HUDEP-2 (cell line): ENCODE measurements around the gene PARK7.
A peak's percentile ranks its signal among the peaks of the same experiment; 100 is the strongest.

Experiments used
- DNase-seq, 76 experiments: peaks; one replicate each; lab custom pipeline; 2025; ENCODE audit not compliant: unreplicated experiment in 76 of 76; lab: John Stamatoyannopoulos, UW

Gene PARK7

GRCh38 chr1:7980984-7981383 lies 19.5 kb downstream of the PARK7 start:
- no peak for DNase-seq

DNA sequence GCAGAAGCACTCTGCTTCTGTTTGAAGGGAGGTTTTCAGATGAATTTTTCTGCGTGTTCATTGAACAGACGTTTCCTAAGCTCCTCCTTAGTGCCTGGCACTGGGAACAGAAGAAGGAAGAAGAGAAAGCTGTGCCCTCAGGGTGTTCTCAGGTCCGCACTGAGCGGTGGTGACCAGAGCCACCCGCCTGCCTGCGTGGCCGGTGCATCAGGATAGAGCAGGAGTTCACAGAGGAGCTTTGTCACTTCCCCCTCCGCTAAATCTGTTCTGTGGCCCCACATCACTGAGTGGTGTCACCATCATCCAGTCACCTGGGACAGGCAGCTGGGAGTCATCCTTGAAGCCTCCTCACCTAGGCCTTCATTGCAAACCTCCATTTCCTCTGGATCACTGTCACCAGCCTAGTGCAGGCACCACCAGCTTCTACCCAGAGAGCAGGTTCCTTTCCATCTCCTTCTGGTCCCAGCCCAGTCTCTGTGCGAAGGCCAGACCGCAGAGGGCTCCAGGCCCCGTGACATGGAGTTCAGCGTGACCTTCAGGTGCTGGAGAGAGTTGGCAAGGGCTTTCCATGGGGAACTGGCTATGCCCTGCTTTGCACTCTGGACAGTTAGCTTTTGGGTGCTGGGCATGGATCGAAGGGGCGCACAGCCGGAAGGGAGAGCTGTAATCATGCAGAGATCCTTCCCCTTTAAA lies 21.7 kb downstream of the PARK7 start:
- no peak for DNase-seq

DNA sequence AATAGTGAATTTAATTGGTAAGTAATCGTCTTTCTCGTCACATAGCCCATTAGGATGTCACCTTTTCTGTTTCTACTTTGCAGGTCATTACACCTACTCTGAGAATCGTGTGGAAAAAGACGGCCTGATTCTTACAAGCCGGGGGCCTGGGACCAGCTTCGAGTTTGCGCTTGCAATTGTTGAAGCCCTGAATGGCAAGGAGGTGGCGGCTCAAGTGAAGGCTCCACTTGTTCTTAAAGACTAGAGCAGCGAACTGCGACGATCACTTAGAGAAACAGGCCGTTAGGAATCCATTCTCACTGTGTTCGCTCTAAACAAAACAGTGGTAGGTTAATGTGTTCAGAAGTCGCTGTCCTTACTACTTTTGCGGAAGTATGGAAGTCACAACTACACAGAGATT lies 23.3 kb downstream of the PARK7 start:
- no peak for DNase-seq

- no peak for DNase-seq
These were observed 24.5 kb downstream of the PARK7 start for GRCh38 chr1:7985851-7986612.

DNA sequence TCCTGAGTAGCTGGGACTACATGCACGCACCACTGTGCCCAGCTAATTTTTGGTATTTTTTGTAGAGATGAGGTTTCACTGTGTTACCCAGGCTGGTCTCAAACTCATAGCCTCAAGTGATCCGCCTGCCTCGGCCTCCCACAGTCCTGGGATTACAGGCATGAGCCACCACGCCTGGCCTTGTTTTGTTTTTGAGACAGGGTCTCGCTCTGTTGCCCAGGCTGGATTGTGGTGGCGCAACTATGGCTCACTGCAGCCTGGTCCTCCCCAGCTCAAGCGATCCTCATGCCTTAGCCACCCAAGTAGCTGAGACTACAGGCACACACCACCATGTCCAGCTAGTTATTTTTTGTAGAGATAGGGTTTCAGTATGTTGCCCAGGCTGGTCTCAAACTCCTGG lies 26.0 kb downstream of the PARK7 start:
- no peak for DNase-seq

DNA sequence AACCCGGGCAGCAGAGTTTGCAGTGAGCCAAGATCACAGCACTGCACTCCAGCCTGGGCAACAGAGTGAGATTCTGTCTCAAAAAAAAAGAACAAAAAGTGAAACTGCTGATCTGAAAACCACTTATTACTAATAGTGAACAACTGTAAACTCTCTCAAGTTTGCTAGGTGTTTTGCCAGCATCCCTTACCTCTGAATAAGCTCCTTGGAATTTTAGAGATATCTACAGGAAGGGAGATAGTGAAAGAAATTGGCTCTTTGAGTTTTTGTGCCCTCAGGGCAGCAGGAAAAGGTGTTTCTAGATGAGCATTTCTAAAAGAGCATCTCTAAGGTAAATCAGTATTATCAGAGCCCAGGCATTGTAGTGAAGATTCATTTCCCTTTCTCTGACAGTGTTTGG lies 27.1 kb downstream of the PARK7 start:
- no peak for DNase-seq

DNA sequence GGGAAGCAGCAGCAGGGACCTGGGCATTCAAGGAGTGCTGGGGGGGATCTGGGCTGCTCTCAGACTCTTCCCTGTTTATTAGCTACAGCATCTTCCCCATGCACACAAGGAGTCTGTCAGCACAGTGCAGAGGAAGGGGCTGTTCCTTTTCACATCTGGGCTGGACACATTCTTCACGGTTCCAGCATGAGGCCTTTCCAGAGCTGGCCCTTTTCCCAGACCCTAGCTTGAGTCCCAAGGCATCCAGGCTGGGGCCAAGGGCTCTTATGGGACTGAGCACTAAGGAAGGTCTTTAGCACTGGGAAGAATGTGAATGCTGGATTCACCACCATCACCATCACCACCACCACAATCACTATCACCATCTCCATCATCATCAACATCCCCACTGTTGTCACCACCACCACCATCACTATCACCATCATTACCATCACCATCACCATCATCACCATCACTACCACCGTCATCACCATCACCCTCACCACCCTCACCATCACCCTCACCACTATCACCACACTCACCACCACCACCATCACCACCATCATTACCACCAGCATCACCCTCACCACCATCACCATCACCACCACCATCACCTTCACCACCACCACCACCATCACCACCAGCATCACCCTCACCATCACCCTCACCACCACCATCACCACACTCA lies 28.4 kb downstream of the PARK7 start:
- no peak for DNase-seq

GRCh38 chr1:7991504-7992440 lies 30.3 kb downstream of the PARK7 start:
- no peak for DNase-seq

GRCh38 chr1:7992885-7993284 lies 31.4 kb downstream of the PARK7 start:
- no peak for DNase-seq

DNA sequence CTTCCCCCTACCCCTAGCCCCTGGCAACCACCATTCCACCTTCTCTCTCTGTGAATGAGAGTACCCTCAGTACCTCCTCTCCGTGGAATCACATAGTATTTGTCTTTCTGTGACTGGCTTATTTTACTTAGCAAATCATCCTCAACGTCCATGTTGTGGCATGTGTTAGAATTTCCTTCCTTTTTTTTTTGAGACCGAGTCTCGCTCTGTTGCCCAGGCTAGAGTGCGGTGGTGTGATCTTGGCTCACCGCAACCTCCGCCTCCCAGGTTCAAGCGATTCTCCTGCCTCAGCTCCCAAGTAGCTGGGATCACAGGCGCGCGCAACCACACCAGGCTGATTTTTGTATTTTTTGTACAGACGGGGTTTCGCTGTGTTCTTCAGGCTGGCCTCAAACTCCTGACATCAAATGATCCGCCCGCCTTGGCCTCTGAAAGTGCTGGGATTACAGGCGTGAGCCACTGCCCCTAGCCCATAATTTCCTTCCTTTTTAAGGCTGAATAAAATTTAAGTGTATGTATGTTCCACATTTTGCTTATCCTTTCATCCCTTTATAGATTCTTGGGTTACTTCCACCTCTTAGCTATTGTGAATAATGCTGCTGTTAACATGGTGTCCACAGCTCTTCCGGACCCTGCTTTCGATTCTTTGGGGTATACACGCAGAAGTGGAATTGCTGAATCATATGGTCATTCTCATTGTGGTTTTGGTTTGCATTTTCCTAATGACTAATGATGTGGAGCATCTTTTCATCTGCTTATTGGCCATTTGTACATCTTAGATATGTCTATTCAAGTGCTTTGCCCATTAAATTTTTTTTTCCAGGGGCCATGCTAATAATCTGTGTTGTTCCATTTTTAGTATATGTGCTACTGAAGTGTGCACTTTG lies 32.3 kb downstream of the PARK7 start:
- no peak for DNase-seq

DNA sequence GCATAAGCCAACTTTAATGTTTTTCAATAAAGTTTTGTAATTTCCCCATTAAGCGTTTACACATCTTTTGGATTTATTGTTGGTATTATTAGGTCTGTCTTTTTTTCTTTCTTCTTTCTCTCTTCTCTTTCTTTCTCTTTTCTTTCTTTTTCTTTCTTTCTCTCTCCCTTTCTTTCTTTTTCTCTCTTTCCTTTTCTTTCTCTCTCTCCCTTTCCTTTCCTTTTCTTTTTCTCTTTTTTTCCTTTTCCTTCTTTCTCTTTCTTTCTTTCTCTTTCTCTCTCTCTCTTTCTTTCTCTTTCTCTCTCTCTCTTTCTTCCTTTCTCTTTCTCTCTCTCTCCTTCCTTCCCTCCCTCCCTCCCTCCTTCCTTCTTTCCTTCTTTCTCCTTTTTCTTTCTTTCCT lies 33.3 kb downstream of the PARK7 start:
- DNase-seq: no peak

DNA sequence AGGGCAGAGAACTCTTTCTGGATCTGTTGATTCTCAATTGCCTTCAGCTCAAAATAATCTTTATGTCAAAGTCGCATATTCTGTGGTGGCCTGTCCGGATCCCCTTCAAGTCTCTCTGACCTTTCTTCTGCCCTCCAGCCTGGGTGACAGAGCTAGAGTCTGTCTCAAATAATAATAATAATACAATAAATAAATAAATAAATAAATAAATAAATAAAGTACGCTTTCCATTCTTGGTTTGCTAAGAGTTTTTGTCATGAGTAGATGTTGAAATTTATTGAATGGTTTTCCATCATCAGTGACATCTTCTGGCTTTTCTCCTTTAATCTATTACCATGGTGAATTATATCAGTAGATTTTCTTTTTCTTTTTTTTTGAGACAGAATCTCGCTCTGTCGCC lies 33.9 kb downstream of the PARK7 start:
- DNase-seq: no peak

DNA sequence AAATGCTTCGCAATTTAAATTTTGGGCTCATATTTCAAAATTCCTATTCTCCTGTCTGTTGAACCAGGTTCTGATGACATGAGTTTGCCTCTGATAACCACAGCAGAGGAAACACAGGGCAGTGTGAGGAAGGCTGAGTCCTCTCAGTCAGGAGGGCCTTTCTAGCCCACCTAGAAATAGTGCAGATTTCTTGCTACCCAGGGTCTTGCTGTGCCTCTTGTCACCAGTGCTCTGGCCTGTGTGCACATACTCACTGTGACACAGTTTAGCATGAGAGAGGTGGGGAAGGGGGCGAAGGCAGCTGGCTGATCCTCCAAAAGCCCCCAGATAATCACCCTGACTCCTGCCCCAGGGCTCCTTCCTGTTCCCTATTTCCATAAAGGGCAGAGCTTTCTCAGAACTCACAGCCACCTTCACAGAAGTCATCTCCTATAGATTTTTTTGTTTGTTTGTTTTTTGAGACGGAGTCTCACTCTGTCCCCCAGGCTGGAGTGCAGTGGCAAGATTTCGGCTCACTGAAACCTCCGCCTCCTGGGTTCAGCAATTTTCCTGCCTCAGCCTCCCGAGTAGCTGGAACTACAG lies 40.9 kb downstream of the PARK7 start:
- no peak for DNase-seq

DNA sequence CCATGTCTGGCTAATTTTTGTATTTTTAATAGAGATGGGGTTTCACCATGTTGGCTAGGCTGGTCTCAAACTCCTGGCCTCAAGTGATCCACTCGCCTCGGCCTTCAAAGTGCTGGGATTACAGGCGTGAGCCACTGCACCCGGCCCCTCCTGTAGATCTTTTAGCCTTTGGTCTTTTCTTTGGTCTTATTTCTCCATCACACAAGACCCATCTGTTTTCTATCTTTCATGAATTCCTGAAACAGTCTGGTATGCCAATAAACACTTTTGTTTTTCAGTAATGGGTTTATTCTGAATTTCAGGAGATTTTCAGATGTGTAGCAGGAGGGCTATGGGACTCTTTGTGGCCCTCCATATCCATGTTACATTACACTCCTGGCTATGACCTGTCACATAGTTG lies 41.4 kb downstream of the PARK7 start:
- DNase-seq: no peak

- peak in 1 of 76 experiments; percentile 20 for DNase-seq
These were observed 42.1 kb downstream of the PARK7 start for GRCh38 chr1:8003438-8004112.

DNA sequence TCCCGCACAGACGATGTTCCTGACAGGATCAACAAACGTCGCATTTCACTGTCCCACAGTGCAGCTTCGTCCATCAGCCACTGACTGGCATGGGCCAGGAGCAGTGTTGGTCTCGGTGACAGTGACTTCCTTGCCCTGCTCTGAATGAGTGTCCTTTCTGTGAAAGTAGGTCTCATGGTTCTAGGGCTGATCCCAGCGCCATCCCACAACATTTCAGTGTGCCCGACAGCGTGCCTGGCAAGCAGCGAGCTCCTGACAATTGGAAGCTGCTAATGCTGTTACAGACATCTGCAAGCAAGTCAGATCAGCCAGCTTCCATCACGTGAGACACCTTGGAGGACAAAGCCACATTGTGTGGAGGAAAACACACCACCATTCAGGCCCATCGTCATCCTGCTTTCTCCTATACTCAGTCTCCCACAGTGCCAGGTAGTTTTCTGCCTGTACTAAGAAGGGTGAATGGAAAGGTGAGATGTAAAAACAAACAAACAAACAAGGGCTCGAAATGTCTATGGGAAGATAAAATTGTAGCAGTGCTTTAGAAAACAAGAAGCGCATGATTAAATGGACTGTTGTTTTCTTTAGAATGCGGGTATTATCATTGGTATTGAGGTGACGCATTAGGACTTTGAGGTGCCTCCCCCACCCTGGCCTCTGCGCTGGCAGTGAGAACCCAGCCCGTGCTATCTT lies 42.7 kb downstream of the PARK7 start:
- DNase-seq: peak in 1 of 76 experiments; percentile 36

DNA sequence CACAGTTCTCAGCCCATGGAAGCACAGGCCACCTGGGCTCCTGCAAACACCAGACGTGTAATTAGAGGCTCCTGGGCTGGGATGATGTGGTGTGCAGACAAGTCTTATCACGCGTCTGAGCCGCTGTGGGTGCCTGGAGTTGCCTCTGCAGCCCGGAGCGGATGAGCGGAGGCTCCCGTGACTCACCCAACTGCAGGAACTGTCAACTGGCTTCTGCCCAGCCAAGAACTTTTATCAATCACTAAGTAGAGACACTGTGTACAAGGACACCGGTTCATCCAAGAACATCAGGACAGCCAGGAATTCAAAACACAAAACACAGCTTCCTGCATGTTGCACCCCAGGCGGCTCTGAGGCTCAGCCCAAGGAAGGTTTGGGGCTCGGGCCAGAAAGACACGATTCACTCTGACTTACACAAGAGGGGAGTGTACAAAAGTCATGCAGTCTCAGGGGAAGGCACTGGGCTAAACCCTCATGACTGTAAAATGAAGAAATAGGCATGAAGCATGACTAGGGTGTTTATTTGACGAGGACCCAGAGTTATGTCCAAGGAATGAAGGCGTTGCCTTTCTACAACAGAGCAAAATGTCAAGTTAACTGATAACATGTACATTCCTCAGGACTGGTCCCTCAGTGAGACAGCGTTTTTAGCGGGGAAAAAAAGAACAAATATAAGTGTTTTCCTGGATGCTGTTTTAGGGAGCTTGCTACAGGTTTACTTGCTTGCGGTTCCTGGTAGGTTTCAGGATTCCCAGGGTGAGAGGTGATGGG lies 43.5 kb downstream of the PARK7 start:
- DNase-seq: peak in 75 of 76 experiments; percentile 53 to 96 (median 90)
